Activated CD4-positive, CD25-positive, alpha-beta regulatory T cell treated with anti-CD3 and anti-CD28 coated beads, Interleukin-2, amount 50 U/mL, for 24 hours (primary cell): ENCODE results near the gene ORMDL3.
"Not testable (repeated sequence)": the region's sequence is repeated elsewhere in the genome, so short reads cannot be mapped to it uniquely, and the experiment has no call there.

Experiments
- ATAC-seq, 2 donors: fragments of 150-1000 bp; cut with Tn5 transposase; one replicate each; pipeline ENCODE4 v1.10.0; 2021; ENCODE audit warnings: mild to moderate bottlenecking in 1 of 2, moderate library complexity in 1 of 2

Gene ORMDL3

DNA sequence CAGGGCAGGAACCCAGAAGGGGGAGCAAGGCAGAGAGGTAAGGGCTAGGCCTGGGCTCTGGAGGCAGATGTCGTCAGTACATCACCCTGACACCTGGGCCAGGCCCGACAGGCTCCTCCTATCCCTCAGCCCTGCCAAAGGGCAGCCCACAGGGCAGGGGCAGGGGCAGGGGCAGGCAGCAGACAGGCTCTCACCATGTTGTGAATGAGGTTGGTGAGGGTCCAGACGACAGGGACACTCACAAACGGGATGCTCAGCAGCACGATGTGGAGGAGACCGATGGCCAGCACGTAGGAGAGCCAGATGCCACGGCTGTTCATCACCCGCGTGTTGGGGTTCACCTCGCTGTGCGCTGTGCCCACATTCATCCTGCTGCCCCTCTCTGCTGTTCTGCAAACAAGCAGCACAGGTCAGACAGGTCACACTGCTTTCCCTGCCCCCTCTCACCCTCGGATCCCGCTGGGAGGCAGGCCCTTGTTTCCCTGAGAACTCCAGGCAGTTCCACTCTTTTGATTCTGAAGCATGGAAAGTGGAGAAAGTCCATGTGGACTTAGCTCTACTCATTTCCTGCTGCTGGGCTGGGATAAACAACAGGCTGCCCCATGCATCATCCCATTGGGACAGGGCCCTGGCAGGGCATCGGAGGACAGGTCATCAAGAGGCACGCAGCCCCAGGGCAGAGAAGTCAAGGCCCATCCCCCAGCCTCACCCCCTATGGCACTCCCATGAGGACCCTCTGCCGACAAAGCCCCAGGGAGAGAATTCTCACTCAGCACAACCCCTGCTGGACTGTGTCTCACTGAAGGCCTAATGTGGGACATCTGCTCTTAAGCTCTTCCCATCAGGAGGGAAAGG is 3.3 kb downstream of the ORMDL3 start:
- no peak for ATAC-seq

- ATAC-seq = no peak
Measured at GRCh38 chr17:39923230-39923629, 4.2 kb downstream of the ORMDL3 start.

DNA sequence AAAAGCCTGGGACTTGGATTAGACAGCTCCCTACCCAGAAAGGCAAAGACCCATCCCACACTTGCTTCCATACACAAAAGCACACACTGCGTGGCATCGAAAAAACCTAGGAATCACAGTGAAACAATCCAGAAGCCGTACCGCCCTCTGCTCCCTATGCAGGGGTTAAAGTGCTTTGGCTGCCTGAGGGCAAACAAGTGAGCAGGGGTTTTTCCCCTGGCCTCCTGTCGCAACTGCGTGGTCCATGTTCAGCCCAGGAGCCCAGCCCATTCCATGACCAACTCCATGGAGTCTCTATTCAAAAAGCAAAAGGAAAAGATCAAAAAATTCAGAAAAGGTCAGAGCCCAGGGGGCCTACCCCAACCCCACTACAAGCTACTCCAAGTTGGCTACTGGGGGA is 5.4 kb downstream of the ORMDL3 start:
- no peak for ATAC-seq

DNA sequence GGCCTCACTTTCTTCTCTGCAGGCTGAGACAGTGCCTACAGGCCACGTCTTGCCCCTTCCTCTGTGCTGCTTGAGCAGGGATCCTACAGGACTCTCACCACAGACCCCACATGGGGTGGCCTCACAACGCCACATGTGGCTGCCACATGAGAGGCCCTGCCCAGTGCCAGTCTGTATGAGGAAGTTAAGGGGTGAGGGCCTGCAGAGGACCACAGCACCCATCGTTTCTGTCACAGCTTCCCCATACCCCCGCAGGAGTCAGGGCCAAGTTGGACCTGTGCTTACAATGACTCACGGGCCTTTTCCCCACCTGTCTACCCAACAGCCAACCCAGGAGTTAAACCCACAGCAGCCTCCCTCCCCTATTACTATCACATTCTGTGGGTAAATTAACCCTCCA is 6.1 kb downstream of the ORMDL3 start:
- ATAC-seq = peak; percentile 50 to 58

- ATAC-seq = peak; percentile 70 to 73
Measured at GRCh38 chr17:39920218-39921210, 6.9 kb downstream of the ORMDL3 start.

GRCh38 chr17:39919087-39919683 is 8.2 kb downstream of the ORMDL3 start:
- ATAC-seq = no peak

GRCh38 chr17:39916918-39917317 is 10.5 kb downstream of the ORMDL3 start:
- no peak for ATAC-seq

DNA sequence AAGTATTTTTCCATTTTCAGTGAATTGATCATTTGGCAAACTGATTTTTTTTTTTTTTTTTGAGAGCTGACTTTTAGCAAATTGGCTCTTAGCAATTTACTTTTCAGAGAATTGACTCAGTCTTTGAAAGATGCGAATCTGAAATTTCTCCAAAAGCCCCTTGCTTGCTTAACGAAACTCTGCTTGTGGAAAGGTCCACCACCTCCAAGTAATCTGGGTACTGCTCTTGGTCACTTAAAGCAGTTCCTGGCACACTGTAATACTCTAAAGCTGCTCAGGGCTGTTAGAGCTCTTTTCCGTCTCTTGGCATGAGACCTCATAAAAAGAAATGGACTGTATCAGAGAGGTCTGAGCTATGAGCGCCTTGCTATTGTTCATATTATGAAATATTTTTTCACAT is 11.8 kb downstream of the ORMDL3 start:
- peak in 1 of 2 donors; percentile 13 for ATAC-seq

DNA sequence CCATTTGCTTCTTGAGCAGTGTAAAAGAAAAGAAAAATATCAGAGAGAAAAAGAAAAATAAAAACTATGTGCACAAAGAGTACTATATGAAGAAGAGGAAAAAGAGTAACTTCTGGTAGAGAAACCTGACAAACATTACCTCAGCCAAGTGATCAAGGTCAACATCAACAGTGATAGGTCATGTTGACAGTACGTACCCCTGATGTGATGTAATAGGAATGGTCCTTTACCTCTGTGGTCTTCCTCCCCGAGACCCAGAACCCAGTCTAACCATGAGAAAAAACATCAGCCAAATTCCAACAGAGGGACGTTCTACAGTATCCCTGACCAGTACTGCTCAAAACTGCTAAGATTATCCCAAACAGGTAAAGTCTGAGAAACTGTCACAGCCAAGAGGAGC is 13.4 kb downstream of the ORMDL3 start:
- no peak for ATAC-seq

GRCh38 chr17:39908789-39909352 is 18.5 kb downstream of the ORMDL3 start:
- no peak for ATAC-seq

- ATAC-seq = no peak
Measured at GRCh38 chr17:39904990-39905288, 22.5 kb downstream of the ORMDL3 start.

GRCh38 chr17:39903158-39903884 is 24.1 kb downstream of the ORMDL3 start:
- ATAC-seq = peak; percentile 58 to 80

DNA sequence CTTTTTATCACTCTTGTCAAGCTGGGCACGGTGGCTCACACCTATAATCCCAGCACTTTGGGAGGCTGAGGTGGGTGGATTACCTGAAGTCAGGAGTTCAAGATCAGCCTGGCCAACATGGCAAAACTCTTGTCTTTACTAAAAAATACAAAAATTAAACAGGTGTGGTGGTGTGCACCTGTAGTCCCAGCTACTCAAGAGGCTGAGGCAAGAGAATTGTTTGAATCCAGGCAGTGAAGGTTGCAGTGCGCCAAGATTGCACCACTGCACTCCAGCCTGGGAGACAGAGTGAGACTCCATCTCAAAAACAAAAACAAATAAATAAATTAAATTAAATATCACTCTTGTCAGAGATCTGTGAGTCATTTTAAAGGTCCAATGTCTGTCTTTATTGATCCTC is 25.4 kb downstream of the ORMDL3 start:
- ATAC-seq = not testable (repeated sequence)

- no peak for ATAC-seq
Measured at GRCh38 chr17:39899215-39899614, 28.2 kb downstream of the ORMDL3 start.

GRCh38 chr17:39898088-39898487 is 29.3 kb downstream of the ORMDL3 start:
- ATAC-seq = no peak

- peak in 1 of 2 donors; percentile 49 for ATAC-seq
Measured at GRCh38 chr17:39894681-39895376, 32.6 kb downstream of the ORMDL3 start.

DNA sequence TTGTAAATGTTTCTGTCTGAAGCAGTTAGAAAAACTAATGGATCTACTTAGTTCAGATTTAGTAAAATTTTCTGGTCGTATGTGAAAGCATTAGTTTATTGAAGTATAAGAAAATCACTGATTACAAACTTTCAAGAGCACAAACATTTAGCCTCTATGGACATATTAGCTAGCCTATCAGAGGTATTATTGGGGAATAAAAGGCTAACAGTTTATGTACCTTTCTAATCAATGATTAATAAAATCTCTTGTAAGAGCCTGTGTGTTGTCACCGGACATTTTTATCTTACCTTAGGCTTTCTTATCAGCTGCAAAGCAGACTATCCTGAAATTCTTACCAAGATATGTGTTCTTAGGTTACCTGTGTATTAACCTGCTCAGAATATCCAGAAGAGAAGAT is 38.2 kb downstream of the ORMDL3 start:
- ATAC-seq = no peak

- no peak for ATAC-seq
Measured at GRCh38 chr17:39887078-39887477, 40.3 kb downstream of the ORMDL3 start.

GRCh38 chr17:39886102-39886501 is 41.3 kb downstream of the ORMDL3 start:
- ATAC-seq = not testable (repeated sequence)

- ATAC-seq = no peak
Measured at GRCh38 chr17:39872751-39873150, 54.6 kb downstream of the ORMDL3 start.

GRCh38 chr17:39871801-39872200 is 55.6 kb downstream of the ORMDL3 start:
- ATAC-seq = no peak
